Heart left ventricle (tissue), 16 donors: ENCODE data around the gene IL34. TPM values are rescaled to one million over a fixed set of nuclear protein-coding genes. Genes with fewer than 3 reads are reported as not detected.

Experiments used
- ATAC-seq, 4 donors: fragments of 200-7000 bp; cut with Tn5 transposase; one replicate each; pipeline ENCODE4 v1.9.1; 2020 to 2022; ENCODE audit warnings: moderate library complexity in 4 of 4, mild to moderate bottlenecking in 3 of 4, moderate number of reproducible peaks in 1 of 4
- DNase-seq, 5 donors: peaks; one replicate each; pipeline ENCODE4 v3.0.0-alpha.2; 2020
- H3K27ac ChIP-seq, 12 donors: fragments of 200-600 bp; sonication (generic) in 4 of 12; one replicate each; pipeline versions ENCODE4 v1.5.0 to v1.8.0; 2016 to 2022; ENCODE audit warnings: mild to moderate bottlenecking in 2 of 12
- H3K27me3 ChIP-seq, 9 donors: fragments of 200-600 bp; sonication (generic) in 2 of 9; one replicate each; pipeline versions ENCODE4 v1.5.1 to v1.8.0; 2016 to 2022; ENCODE audit warnings: mild to moderate bottlenecking in 3 of 9
- H3K36me3 ChIP-seq, 9 donors: fragments of 200-600 bp; sonication (generic) in 2 of 9; one replicate each; pipeline versions ENCODE4 v1.5.0 to v1.8.0; 2018 to 2022; ENCODE audit warnings: mild to moderate bottlenecking in 2 of 9
- H3K4me1 ChIP-seq, 12 donors: fragments of 200-600 bp; sonication (generic) in 4 of 12; one replicate each; pipeline versions ENCODE4 v1.5.0 to v1.8.0; 2016 to 2022; ENCODE audit warnings: mild to moderate bottlenecking in 3 of 12
- H3K4me3 ChIP-seq, 12 donors: fragments of 200-600 bp; sonication (generic) in 4 of 12; one replicate each; pipeline versions ENCODE4 v1.5.0 to v1.8.0; 2017 to 2022; ENCODE audit warnings: mild to moderate bottlenecking in 9 of 12, moderate library complexity in 4 of 12
- H3K9me3 ChIP-seq, 12 donors: fragments of 200-600 bp; sonication (generic) in 4 of 12; one replicate each; pipeline versions ENCODE4 v1.5.0 to v1.8.0; 2016 to 2022; ENCODE audit warnings: mild to moderate bottlenecking in 1 of 12
- POLR2A ChIP-seq, 2 donors: fragments of 450-650 bp; IDR thresholded peaks; one replicate each; pipeline ENCODE4 v1.6.1; 2017; ENCODE audit warnings: antibody characterized with exemption in 2 of 2, mild to moderate bottlenecking in 2 of 2, moderate library complexity in 2 of 2
- WGBS, 4 donors: extraction: QIAGEN DNeasy Blood & Tissue Kit in 2 of 4; methylation state at CpG; one replicate each; pipeline versions ENCODE4 v1.1.5 to v1.1.7; 2013 to 2018; 5-methylcytosine and 5-hydroxymethylcytosine counted together
- intact Hi-C, 10 donors: fragments of 100-400 bp; cut with DNase I; formaldehyde crosslinking; loops; one replicate each; pipeline versions ENCODE4 v1.11.1 to v1.14.2; 2022
- polyA plus RNA-seq, 2 donors: library from polyadenylated mRNA; stranded (reverse); fragments of 200-250 nt; gene quantifications; one replicate each; pipeline ENCODE4 v1.2.3, GENCODE V29; 2013
- total RNA-seq, 9 donors: library from RNA; depleted of rRNA in 2 of 9; stranded (reverse); fragments of >200 nt in 2 of 9; fragmentation: NEBNext Ultra II Directional in 3 of 9; extraction: Animal tissue kit (Norgen Biotek cat#: 25700) in 3 of 9; gene quantifications; one replicate each; pipeline versions ENCODE4 v1.1.0 to v1.2.4, GENCODE V29; 2016 to 2023
- TF ChIP-seq, protein P1 (sequence below), 12 donors: fragments of 200-600 bp; sonication (generic) in 4 of 12; IDR thresholded peaks; one replicate each; pipeline versions ENCODE4 v1.5.0 to v1.8.0; 2018 to 2022; ENCODE audit warnings: antibody characterized with exemption in 12 of 12, mild to moderate bottlenecking in 5 of 12
- donor health status: ischemic (EF 13 %, LVEDD 7.1; RV severe dilation, severe dysfunction).
- donor health status: healthy with polysubstance abuse.
- donor health status: DM: no; HTN: yes; CAD: no.
- donor health status: DM: no; HTN: no; CAD: no.
- donor health status: ischemic (EF 25% LVEDD 6.9; RV normal size, moderate dysfunction).
- donor health status: ischemic (EF 25% LVEDD 5.7; RV mildly dilated, moderate dysfunction).
- donor health status: healthy.
- donor health status: DM: yes; HTN: yes; CAD: no.
- donor health status: ischemic (EF 35%, LVEDD 5.7; RV mildly dilated, moderate dysfunction).
- donor health status: nonischemic (EF 11% LVEDD 7.7; RV severe dilation, severe dysfunction).
- donor health status: DM: yes; HTN: yes; CAD: no.
- donor health status: PGD.
- donor health status: ischemic (EF 29% LVEDD 5.4; RV normal size, mild dysfunction).
- donor health status: nonischemic (EF 23%, LVEDD 6.1; RV moderate dilation, normal function).

The IL34 gene
- total and polyA plus RNA-seq, 11 donors = 0.49 to 6.5 (median 2.5) TPM

DNA sequence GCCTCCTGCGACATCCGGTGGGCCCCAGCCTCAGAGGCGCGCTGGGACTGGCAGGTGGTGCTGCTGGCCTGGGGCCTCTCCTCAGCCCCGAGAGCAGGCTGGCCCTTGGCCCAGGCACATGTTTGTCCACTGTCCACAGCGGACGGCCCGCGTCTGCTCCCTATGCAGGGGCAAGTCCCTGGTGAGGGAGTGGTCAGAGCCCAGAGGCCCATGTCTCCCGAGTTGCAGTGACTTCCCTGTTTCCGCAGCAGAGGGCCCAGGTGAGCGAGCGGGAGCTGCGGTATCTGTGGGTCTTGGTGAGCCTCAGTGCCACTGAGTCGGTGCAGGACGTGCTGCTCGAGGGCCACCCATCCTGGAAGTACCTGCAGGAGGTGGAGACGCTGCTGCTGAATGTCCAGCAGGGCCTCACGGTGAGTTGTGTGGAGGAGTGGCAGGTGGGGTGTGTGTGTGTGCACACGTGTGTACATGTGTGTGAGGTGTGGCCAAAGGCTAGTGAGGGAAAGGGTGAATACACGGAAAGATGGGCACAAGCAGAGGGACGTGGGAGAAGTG is 10.4 kb downstream of the IL34 start:
- no peak for DNase-seq
- Histone ChIP-seq H3K36me3 (peaks cover 0 to 6% (median 0%) of the 10 kb centered on the region in 9 donors), H3K27ac (no peak overlapping the region), H3K4me1 (peaks cover 0 to 8% (median 5%) of the 10 kb centered on the region in 12 donors), H3K4me3 (no peak overlapping the region), H3K9me3 (no peaks in the 10 kb centered on the region), H3K27me3 (no peaks in the 10 kb centered on the region)
- 76 to 85% (median 79%) methylated on average over 16 to 22 of the region's 22 CpGs for WGBS, 4 donors
- no peak for TF ChIP-seq POLR2A (IDR thresholded peaks at IDR 0.05)
- TF ChIP-seq, protein P1, sequence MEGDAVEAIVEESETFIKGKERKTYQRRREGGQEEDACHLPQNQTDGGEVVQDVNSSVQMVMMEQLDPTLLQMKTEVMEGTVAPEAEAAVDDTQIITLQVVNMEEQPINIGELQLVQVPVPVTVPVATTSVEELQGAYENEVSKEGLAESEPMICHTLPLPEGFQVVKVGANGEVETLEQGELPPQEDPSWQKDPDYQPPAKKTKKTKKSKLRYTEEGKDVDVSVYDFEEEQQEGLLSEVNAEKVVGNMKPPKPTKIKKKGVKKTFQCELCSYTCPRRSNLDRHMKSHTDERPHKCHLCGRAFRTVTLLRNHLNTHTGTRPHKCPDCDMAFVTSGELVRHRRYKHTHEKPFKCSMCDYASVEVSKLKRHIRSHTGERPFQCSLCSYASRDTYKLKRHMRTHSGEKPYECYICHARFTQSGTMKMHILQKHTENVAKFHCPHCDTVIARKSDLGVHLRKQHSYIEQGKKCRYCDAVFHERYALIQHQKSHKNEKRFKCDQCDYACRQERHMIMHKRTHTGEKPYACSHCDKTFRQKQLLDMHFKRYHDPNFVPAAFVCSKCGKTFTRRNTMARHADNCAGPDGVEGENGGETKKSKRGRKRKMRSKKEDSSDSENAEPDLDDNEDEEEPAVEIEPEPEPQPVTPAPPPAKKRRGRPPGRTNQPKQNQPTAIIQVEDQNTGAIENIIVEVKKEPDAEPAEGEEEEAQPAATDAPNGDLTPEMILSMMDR (IDR thresholded peaks at IDR 0.05) = no peak
- intact Hi-C loops = loop anchor here in 8 of 10 donors (10.0 kb wide), 5 partner anchors 122 to 322 kb away; partner anchors contain the start of gene DDX19A (in 1 of the 8)
- no peak for ATAC-seq

DNA sequence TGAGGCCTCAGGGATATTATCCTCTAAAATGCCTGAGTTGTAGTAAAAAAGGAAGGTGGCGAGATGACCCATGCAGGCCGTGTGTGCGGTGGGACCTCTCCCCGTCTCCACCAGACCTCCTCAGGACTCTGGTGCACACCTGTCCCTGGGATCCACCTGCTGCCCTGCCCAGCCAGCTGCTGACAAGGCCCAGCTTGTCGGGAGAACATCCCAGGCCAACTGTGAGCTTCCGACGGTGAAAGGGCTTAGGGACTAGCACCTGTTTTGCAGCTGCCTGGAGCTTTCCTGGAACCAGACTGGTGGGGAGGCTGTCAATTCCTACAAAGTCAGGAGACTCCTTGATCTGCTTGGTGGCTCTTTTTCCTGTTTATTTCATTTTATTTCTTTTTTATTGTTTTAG is 11.6 kb downstream of the IL34 start:
- no peak for DNase-seq
- H3K9me3 ChIP-seq = no peaks in the 10 kb centered on the region
- no peak overlapping the region for H3K27ac ChIP-seq
- WGBS, 4 donors = 85 to 91% (median 87%) methylated on average over 7 of the region's 7 CpGs
- H3K4me1 ChIP-seq = peaks cover 0 to 20% (median 11%) of the 10 kb centered on the region in 12 donors
- H3K4me3 ChIP-seq = no peak overlapping the region
- no peaks in the 10 kb centered on the region for H3K27me3 ChIP-seq
- intact Hi-C loops = loop anchor here in 8 of 10 donors (10.0 kb wide), 5 partner anchors 123 to 323 kb away; partner anchors contain the start of gene DDX19A (in 1 of the 8)
- no peak for ATAC-seq
- TF ChIP-seq, protein P1 (IDR thresholded peaks at IDR 0.05) = no peak
- no peak for TF ChIP-seq POLR2A (IDR thresholded peaks at IDR 0.05)
- H3K36me3 ChIP-seq = peaks cover 0 to 8% (median 2%) of the 10 kb centered on the region in 9 donors

DNA sequence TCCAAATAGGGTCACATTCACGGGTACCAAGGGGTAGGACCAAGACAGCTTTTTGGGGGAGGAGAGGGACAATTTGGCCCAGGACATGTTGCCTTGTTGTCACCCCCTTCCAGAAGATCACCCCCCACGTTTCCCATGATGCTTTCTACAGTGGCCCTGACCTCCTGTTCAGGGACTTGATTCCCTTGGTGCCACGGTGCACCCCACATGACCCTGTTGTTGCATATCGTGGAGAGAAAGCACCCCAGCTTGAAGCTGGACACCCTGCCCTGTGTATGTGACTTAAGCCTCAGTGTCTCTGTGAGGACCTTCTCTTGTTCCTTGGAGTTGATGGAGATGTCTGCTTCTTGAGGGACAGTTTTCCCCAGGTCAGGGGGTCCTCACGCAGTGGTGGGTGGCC is 12.6 kb downstream of the IL34 start:
- no peaks in the 10 kb centered on the region for H3K27me3 ChIP-seq
- intact Hi-C loops = loop anchor here in 8 of 10 donors (10.0 kb wide), 5 partner anchors 124 to 324 kb away; partner anchors contain the start of gene DDX19A (in 1 of the 8)
- no peak for TF ChIP-seq POLR2A (IDR thresholded peaks at IDR 0.05)
- TF ChIP-seq, protein P1 (IDR thresholded peaks at IDR 0.05) = no peak
- H3K9me3 ChIP-seq = no peaks in the 10 kb centered on the region
- no peak for DNase-seq
- peaks cover 0 to 22% (median 10%) of the 10 kb centered on the region in 12 donors for H3K4me1 ChIP-seq
- peaks cover 0 to 17% (median 12%) of the 10 kb centered on the region in 9 donors for H3K36me3 ChIP-seq
- no peak overlapping the region for H3K27ac ChIP-seq
- 80 to 89% (median 83%) methylated on average over 5 of the region's 5 CpGs for WGBS, 4 donors
- no peak for ATAC-seq
- H3K4me3 ChIP-seq = no peak overlapping the region

DNA sequence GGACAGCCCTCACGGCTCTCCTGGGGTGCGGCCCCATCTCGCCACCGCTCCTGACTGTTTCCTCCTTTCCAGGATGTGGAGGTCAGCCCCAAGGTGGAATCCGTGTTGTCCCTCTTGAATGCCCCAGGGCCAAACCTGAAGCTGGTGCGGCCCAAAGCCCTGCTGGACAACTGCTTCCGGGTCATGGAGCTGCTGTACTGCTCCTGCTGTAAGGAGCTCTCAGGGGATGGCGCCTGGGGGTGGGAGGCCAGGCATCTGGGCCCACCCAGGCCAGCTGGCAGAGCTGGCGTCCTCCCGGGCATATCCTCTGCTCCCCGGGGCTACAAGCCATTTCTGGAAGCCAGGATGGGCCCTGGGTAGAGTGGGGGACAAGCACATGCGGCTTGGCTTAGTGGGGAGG is 13.2 kb downstream of the IL34 start:
- H3K27ac ChIP-seq = no peak overlapping the region
- DNase-seq = no peak
- H3K4me3 ChIP-seq = no peak overlapping the region
- no peaks in the 10 kb centered on the region for H3K27me3 ChIP-seq
- intact Hi-C loops = loop anchor here in 8 of 10 donors (10.0 kb wide), 5 partner anchors 125 to 325 kb away; partner anchors contain the start of gene DDX19A (in 1 of the 8)
- no peak for TF ChIP-seq POLR2A (IDR thresholded peaks at IDR 0.05)
- TF ChIP-seq, protein P1 (IDR thresholded peaks at IDR 0.05) = no peak
- peaks cover 0 to 24% (median 18%) of the 10 kb centered on the region in 9 donors for H3K36me3 ChIP-seq
- 86 to 87% (median 87%) methylated on average over 8 to 12 of the region's 12 CpGs for WGBS, 4 donors
- no peaks in the 10 kb centered on the region for H3K9me3 ChIP-seq
- peaks cover 0 to 18% (median 9%) of the 10 kb centered on the region in 12 donors for H3K4me1 ChIP-seq
- ATAC-seq = no peak
